HEK293 (cell line): ENCODE results near the gene SGIP1.
"Not testable (repeated sequence)": the region's sequence is repeated elsewhere in the genome, so short reads cannot be mapped to it uniquely, and the experiment has no call there.

Source experiments
- CTCF ChIA-PET: fragments of 350-600 bp; formaldehyde crosslinking; extraction: SDS; loops from one replicate; lab custom pipeline; 2021; ENCODE audit warnings: antibody characterized with exemption; lab: Yijun Ruan, JAX
- POLR2A ChIA-PET: fragments of 300-600 bp; formaldehyde crosslinking; extraction: SDS; loops from one replicate; lab custom pipeline; 2020; ENCODE audit warnings: antibody characterized with exemption, inconsistent platforms; lab: Yijun Ruan, JAX
- H3K27ac ChIP-seq: fragments of 200-500 bp; sonication (Bioruptor generic); 2 replicates; pipeline ENCODE4 v1.5.1; 2014; ENCODE audit warnings: low read depth, low read length, control low read depth, inconsistent platforms; ENCODE audit errors: extremely low read depth
- H3K36me3 ChIP-seq, 2 experiments: fragments of 200-500 bp in 1 of 2; sonication (Bioruptor generic) in 1 of 2; 1 replicate in 1 of 2; 2 replicates in 1 of 2; pipeline ENCODE4 v1.5.1; 2014 to 2017; ENCODE audit warnings: inconsistent platforms in 2 of 2, low read length in 2 of 2; ENCODE audit not compliant: control insufficient read depth in 2 of 2, insufficient read depth in 1 of 2
- H3K4me1 ChIP-seq: fragments of 200-500 bp; sonication (Bioruptor generic); 2 replicates; pipeline ENCODE4 v1.5.1; 2014; ENCODE audit warnings: mild to moderate bottlenecking, low read length, inconsistent platforms; ENCODE audit not compliant: control insufficient read depth, insufficient read depth
- H3K4me3 ChIP-seq: 2 replicates; pipeline ENCODE4 v1.5.1; 2011; ENCODE audit warnings: low read depth, mild to moderate bottlenecking, control low read depth, low read length, moderate library complexity
- H3K9me3 ChIP-seq: fragments of 200-500 bp; sonication (Bioruptor generic); 2 replicates; pipeline ENCODE4 v1.5.1; 2014; ENCODE audit warnings: low read depth, low read length, inconsistent platforms; ENCODE audit not compliant: control insufficient read depth, insufficient read depth
- GLI4 ChIP-seq: fragments of 450-650 bp; formaldehyde crosslinking; IDR thresholded peaks from 2 replicates; pipeline ENCODE4 v1.5.1; 2016; ENCODE audit warnings: missing biosample characterization, missing genetic modification characterization
- MEIS1 ChIP-seq: sonication (generic); formaldehyde crosslinking; IDR thresholded peaks from 2 replicates; pipeline ENCODE4 v1.8.1; 2022; ENCODE audit warnings: missing genetic modification reagents, mild to moderate bottlenecking, borderline replicate concordance
- MYNN ChIP-seq: fragments of 450-650 bp; formaldehyde crosslinking; IDR thresholded peaks from 2 replicates; pipeline ENCODE4 v1.5.1; 2016; ENCODE audit warnings: missing biosample characterization, missing genetic modification characterization, borderline replicate concordance
- OSR2 ChIP-seq: fragments of 450-650 bp; formaldehyde crosslinking; IDR thresholded peaks from 2 replicates; pipeline ENCODE4 v1.5.1; 2016; ENCODE audit warnings: missing biosample characterization, missing genetic modification characterization
- ZBTB21 ChIP-seq: fragments of 450-650 bp; formaldehyde crosslinking; IDR thresholded peaks from 2 replicates; pipeline ENCODE4 v1.5.1; 2017; ENCODE audit warnings: missing biosample characterization, missing genetic modification characterization
- ZBTB48 ChIP-seq: fragments of 450-650 bp; formaldehyde crosslinking; IDR thresholded peaks from 2 replicates; pipeline ENCODE4 v1.5.1; 2016; ENCODE audit warnings: missing biosample characterization, missing genetic modification characterization
- ZFP3 ChIP-seq: fragments of 450-650 bp; formaldehyde crosslinking; IDR thresholded peaks from 2 replicates; pipeline ENCODE4 v1.5.1; 2016; ENCODE audit warnings: low read depth, missing biosample characterization, missing genetic modification characterization
- ZFP37 ChIP-seq: fragments of 450-650 bp; formaldehyde crosslinking; IDR thresholded peaks from 2 replicates; pipeline ENCODE4 v1.5.1; 2016; ENCODE audit warnings: missing biosample characterization, missing genetic modification characterization
- ZNF19 ChIP-seq: fragments of 450-650 bp; formaldehyde crosslinking; IDR thresholded peaks from 2 replicates; pipeline ENCODE4; 2016; ENCODE audit warnings: missing biosample characterization, missing genetic modification characterization, low read depth
- ZNF473 ChIP-seq: fragments of 450-650 bp; formaldehyde crosslinking; IDR thresholded peaks from 2 replicates; pipeline ENCODE4 v1.5.1; 2017; ENCODE audit warnings: missing biosample characterization, missing genetic modification characterization
- ZNF510 ChIP-seq: fragments of 450-650 bp; formaldehyde crosslinking; IDR thresholded peaks from 2 replicates; pipeline ENCODE4 v1.5.1; 2018; ENCODE audit warnings: mild to moderate bottlenecking, missing genetic modification characterization, missing biosample characterization; ENCODE audit not compliant: insufficient replicate concordance
- ZNF529 ChIP-seq: fragments of 450-650 bp; formaldehyde crosslinking; IDR thresholded peaks from 2 replicates; pipeline ENCODE4 v1.5.1; 2017; ENCODE audit warnings: missing genetic modification characterization, missing biosample characterization; ENCODE audit not compliant: insufficient replicate concordance
- ZNF558 ChIP-seq: fragments of 450-650 bp; formaldehyde crosslinking; IDR thresholded peaks from 2 replicates; pipeline ENCODE4 v1.5.1; 2016; ENCODE audit warnings: missing biosample characterization, missing genetic modification characterization
- ZNF707 ChIP-seq: fragments of 450-650 bp; formaldehyde crosslinking; IDR thresholded peaks from 2 replicates; pipeline ENCODE4 v1.5.1; 2016; ENCODE audit warnings: missing biosample characterization, missing genetic modification characterization
- ZNF830 ChIP-seq: fragments of 450-650 bp; IDR thresholded peaks from 2 replicates; pipeline ENCODE4 v1.5.0; 2018; ENCODE audit warnings: missing biosample characterization, missing genetic modification characterization, low read depth, mild to moderate bottlenecking, moderate library complexity
- ZSCAN23 ChIP-seq: fragments of 450-650 bp; formaldehyde crosslinking; IDR thresholded peaks from 2 replicates; pipeline ENCODE4 v1.5.1; 2016; ENCODE audit warnings: missing biosample characterization, missing genetic modification characterization
- TF ChIP-seq, protein P1 (sequence below): fragments of 450-650 bp; formaldehyde crosslinking; IDR thresholded peaks from 2 replicates; pipeline ENCODE4 v1.5.1; 2016; ENCODE audit warnings: missing biosample characterization, missing genetic modification characterization
- TF ChIP-seq, protein P2 (sequence below): fragments of 450-650 bp; formaldehyde crosslinking; IDR thresholded peaks from 2 replicates; pipeline ENCODE4 v1.5.1; 2016; ENCODE audit warnings: missing biosample characterization, missing genetic modification characterization
- TF ChIP-seq, protein P3 (sequence below): fragments of 450-650 bp; formaldehyde crosslinking; IDR thresholded peaks from 2 replicates; pipeline ENCODE4 v1.5.1; 2017; ENCODE audit warnings: missing biosample characterization, missing genetic modification characterization

SGIP1 gene

DNA sequence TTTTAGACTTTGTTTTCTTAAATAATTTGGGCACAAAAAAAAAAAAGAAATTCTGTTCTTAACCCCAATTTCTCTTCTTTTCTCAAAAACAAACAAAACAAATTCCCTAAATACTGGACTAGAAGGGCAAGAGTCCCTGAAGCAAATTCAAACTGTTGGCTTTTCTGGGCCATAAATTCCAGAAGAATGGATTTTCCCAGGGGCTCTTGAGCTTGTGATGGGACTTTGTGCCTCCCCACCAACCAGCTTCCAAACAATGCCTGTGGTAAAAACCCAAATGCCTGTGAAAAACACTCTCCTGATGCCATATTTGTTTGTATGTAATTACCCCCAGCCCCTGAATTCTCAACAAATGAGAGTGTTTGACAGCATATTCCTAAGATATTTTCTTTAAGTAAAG is 55.4 kb downstream of the SGIP1 start:
- CTCF ChIA-PET: no interaction called here
- Histone ChIP-seq H3K27ac (no peak overlapping the region), H3K4me3 (no peak overlapping the region), H3K4me1 (no peaks in the 10 kb centered on the region), H3K9me3 (no peaks in the 10 kb centered on the region), H3K36me3 (no peaks in the 10 kb centered on the region)
- POLR2A ChIA-PET: no interaction called here
- TF ChIP-seq ZNF830 (tag by site-specific recombination) (no peak), ZNF707 (tag by site-specific recombination) (no peak), ZBTB48 (tag by site-specific recombination) (no peak), ZNF19 (no peak), ZFP3 (tag by site-specific recombination) (no peak), OSR2 (tag by site-specific recombination) (no peak), MEIS1 (CRISPR knock-in tag) (no peak), ZSCAN23 (tag by site-specific recombination) (no peak), ZFP37 (no peak), ZNF510 (tag by site-specific recombination) (no peak), GLI4 (no peak), ZNF558 (no peak), ZNF529 (tag by site-specific recombination) (no peak), MYNN (tag by site-specific recombination) (no peak), ZNF473 (no peak), ZBTB21 (tag by site-specific recombination) (no peak)
- TF ChIP-seq, protein P1, sequence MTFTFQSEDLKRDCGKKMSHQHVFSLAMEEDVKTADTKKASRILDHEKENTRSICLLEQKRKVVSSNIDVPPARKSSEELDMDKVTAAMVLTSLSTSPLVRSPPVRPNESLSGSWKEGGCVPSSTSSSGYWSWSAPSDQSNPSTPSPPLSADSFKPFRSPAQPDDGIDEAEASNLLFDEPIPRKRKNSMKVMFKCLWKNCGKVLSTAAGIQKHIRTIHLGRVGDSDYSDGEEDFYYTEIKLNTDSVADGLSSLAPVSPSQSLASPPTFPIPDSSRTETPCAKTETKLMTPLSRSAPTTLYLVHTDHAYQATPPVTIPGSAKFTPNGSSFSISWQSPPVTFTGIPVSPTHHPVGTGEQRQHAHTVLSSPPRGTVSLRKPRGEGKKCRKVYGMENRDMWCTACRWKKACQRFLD (tag by site-specific recombination): no peak
- TF ChIP-seq, protein P2, sequence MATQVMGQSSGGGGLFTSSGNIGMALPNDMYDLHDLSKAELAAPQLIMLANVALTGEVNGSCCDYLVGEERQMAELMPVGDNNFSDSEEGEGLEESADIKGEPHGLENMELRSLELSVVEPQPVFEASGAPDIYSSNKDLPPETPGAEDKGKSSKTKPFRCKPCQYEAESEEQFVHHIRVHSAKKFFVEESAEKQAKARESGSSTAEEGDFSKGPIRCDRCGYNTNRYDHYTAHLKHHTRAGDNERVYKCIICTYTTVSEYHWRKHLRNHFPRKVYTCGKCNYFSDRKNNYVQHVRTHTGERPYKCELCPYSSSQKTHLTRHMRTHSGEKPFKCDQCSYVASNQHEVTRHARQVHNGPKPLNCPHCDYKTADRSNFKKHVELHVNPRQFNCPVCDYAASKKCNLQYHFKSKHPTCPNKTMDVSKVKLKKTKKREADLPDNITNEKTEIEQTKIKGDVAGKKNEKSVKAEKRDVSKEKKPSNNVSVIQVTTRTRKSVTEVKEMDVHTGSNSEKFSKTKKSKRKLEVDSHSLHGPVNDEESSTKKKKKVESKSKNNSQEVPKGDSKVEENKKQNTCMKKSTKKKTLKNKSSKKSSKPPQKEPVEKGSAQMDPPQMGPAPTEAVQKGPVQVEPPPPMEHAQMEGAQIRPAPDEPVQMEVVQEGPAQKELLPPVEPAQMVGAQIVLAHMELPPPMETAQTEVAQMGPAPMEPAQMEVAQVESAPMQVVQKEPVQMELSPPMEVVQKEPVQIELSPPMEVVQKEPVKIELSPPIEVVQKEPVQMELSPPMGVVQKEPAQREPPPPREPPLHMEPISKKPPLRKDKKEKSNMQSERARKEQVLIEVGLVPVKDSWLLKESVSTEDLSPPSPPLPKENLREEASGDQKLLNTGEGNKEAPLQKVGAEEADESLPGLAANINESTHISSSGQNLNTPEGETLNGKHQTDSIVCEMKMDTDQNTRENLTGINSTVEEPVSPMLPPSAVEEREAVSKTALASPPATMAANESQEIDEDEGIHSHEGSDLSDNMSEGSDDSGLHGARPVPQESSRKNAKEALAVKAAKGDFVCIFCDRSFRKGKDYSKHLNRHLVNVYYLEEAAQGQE: no peak
- TF ChIP-seq, protein P3, sequence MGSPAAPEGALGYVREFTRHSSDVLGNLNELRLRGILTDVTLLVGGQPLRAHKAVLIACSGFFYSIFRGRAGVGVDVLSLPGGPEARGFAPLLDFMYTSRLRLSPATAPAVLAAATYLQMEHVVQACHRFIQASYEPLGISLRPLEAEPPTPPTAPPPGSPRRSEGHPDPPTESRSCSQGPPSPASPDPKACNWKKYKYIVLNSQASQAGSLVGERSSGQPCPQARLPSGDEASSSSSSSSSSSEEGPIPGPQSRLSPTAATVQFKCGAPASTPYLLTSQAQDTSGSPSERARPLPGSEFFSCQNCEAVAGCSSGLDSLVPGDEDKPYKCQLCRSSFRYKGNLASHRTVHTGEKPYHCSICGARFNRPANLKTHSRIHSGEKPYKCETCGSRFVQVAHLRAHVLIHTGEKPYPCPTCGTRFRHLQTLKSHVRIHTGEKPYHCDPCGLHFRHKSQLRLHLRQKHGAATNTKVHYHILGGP (tag by site-specific recombination): no peak

DNA sequence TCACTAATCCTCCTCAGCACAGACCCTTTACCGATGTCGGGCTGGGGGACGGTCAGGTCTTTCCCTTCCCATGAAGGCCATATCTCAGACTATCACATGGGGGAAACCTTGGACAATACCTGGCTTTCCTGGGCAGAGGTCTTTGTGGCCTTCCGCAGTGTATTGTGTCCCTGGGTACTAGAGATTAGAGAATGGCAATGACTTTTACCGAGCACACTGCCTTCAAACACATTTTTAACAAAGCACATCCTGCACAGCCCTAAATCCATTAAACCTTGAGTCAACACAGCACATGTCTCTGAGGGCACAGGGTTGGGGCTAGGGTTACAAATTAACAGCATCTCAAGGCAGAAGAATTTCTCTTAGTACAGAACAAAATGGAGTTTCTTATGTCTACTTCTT is 58.2 kb downstream of the SGIP1 start:
- H3K27ac ChIP-seq, H3K9me3 ChIP-seq, H3K4me3 ChIP-seq, H3K36me3 ChIP-seq, CTCF ChIA-PET, POLR2A ChIA-PET, H3K4me1 ChIP-seq: not testable (repeated sequence)
